Muscle of back (tissue), 11 donors: ENCODE measurements around the gene TMEM178B. TPM values are rescaled to one million over a fixed set of nuclear protein-coding genes. Genes with fewer than 3 reads are reported as not detected.
A peak's percentile ranks its signal among the peaks of the same experiment; 100 is the strongest.

Experiments
- DNase-seq, 3 donors: peaks; one replicate each; pipeline versions ENCODE4 v3.0.0 to v3.0.0-alpha.2; 2013
- polyA plus RNA-seq, 10 donors: library from polyadenylated mRNA; unstranded; fragments of 120-200 nt; gene quantifications; one replicate each; pipeline ENCODE4 v1.2.1, GENCODE V29; 2013; ENCODE audit not compliant: insufficient read length in 10 of 10

TMEM178B gene
- polyA plus RNA-seq, 10 donors = 0.38 to 1.4 (median 0.58) TPM

GRCh38 chr7:141351175-141351574 is 277.3 kb downstream of the TMEM178B start:
- DNase-seq = no peak

- no peak for DNase-seq
Observed at GRCh38 chr7:141352955-141353354, 279.1 kb downstream of the TMEM178B start.

GRCh38 chr7:141354251-141354650 is 280.4 kb downstream of the TMEM178B start:
- DNase-seq = peak in 1 of 3 donors; percentile 8

- no peak for DNase-seq
Observed at GRCh38 chr7:141355032-141355431, 281.2 kb downstream of the TMEM178B start.

- no peak for DNase-seq
Observed at GRCh38 chr7:141356161-141356560, 282.3 kb downstream of the TMEM178B start.

- no peak for DNase-seq
Observed at GRCh38 chr7:141358386-141358785, 284.5 kb downstream of the TMEM178B start.

- no peak for DNase-seq
Observed at GRCh38 chr7:141359262-141359661, 285.4 kb downstream of the TMEM178B start.

GRCh38 chr7:141359740-141360415 is 286.0 kb downstream of the TMEM178B start:
- DNase-seq = no peak

GRCh38 chr7:141360416-141360760 is 286.5 kb downstream of the TMEM178B start:
- no peak for DNase-seq

GRCh38 chr7:141360803-141361202 is 286.9 kb downstream of the TMEM178B start:
- DNase-seq = no peak

- no peak for DNase-seq
Observed at GRCh38 chr7:141361479-141361878, 287.6 kb downstream of the TMEM178B start.

GRCh38 chr7:141361960-141362359 is 288.1 kb downstream of the TMEM178B start:
- no peak for DNase-seq

GRCh38 chr7:141362580-141363435 is 288.9 kb downstream of the TMEM178B start:
- DNase-seq = peak; percentile 8 to 20 (median 15)

GRCh38 chr7:141363748-141364147 is 289.9 kb downstream of the TMEM178B start:
- no peak for DNase-seq

- peak in 1 of 3 donors; percentile 28 for DNase-seq
Observed at GRCh38 chr7:141366091-141366621, 292.3 kb downstream of the TMEM178B start.

GRCh38 chr7:141369422-141369821 is 295.6 kb downstream of the TMEM178B start:
- DNase-seq = no peak

- no peak for DNase-seq
Observed at GRCh38 chr7:141370178-141370577, 296.3 kb downstream of the TMEM178B start.

GRCh38 chr7:141370650-141371049 is 296.8 kb downstream of the TMEM178B start:
- DNase-seq = no peak

GRCh38 chr7:141374425-141374824 is 300.6 kb downstream of the TMEM178B start:
- DNase-seq = no peak

GRCh38 chr7:141375442-141375841 is 301.6 kb downstream of the TMEM178B start:
- DNase-seq = no peak

GRCh38 chr7:141377906-141378305 is 304.0 kb downstream of the TMEM178B start:
- DNase-seq = no peak

- no peak for DNase-seq
Observed at GRCh38 chr7:141378405-141378804, 304.5 kb downstream of the TMEM178B start.
